GM20000 (cell line): ENCODE results near the gene TTLL10.

ENCODE experiments used
- DNase-seq: peaks from one replicate; pipeline ENCODE4 v3.0.0; 2012; ENCODE audit warnings: low spot score
- CTCF ChIP-seq: IDR thresholded peaks from 2 replicates; pipeline ENCODE4 v1.5.1; 2012; ENCODE audit warnings: mild to moderate bottlenecking, control low read depth; ENCODE audit errors: extremely low read depth, missing control alignments

Gene TTLL10

GRCh38 chr1:1179983-1180861 lies 6.5 kb downstream of the TTLL10 start:
- TF ChIP-seq CTCF = no peak
- DNase-seq = no peak

DNA sequence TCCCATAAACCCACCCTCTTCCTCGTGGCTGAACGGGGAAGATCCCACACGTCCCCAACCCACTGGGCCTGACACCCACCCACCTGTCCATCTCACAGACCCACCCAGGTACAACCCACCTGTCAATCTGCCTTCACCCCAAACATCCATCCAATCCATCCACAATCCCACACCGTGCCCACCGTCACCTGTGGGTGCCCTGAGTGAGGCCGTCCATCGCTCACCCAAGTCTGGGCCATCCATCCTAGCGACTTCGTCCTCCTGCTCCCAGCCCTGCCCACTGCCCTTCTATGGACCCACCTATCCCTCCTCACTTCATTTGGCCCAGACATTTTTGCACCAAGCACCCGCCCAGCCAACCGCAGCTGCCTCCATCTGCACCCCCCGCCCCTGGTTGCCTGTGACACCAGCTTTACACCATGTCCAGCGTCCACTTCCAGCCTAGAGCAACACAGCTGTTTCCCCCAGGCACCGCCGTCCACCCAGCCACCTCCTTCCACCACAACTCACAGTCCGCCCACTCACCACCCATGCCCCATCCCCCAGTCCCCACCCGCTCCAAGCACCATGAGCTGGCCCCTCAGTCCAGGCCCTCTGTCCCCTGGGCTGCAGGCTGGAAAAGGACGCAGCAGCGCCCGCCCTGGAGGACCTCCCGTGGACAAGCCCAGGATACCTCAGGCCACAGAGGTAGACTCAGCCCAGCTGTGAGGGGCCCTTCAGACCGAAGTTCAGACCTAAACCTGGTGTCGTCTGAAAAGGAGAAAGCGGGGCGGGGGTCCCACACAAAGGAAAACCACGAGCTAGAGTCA lies 7.7 kb downstream of the TTLL10 start:
- DNase-seq = no peak
- TF ChIP-seq CTCF = no peak

- no peak for DNase-seq
- no peak for TF ChIP-seq CTCF
Observed at GRCh38 chr1:1181938-1182410, 8.3 kb downstream of the TTLL10 start.

GRCh38 chr1:1182491-1183220 lies 9.0 kb downstream of the TTLL10 start:
- TF ChIP-seq CTCF = no peak
- DNase-seq = no peak

GRCh38 chr1:1183221-1183747 lies 9.6 kb downstream of the TTLL10 start:
- TF ChIP-seq CTCF = no peak
- no peak for DNase-seq

- DNase-seq = no peak
- no peak for TF ChIP-seq CTCF
Observed at GRCh38 chr1:1183833-1184775, 10.4 kb downstream of the TTLL10 start.
